HepG2 (cell line): ENCODE data around the gene MRPL34. TPM values are rescaled to one million over a fixed set of nuclear protein-coding genes. Genes with fewer than 3 reads are reported as not detected.
A peak's percentile ranks its signal among the peaks of the same experiment; 100 is the strongest.

Experiments
- ARNTL ChIP-seq: sonication (generic); formaldehyde crosslinking; IDR thresholded peaks from 2 replicates; pipeline ENCODE4 v1.4.0; 2020; ENCODE audit warnings: mild to moderate bottlenecking, missing genetic modification reagents
- GABPB1 ChIP-seq: IDR thresholded peaks from 2 replicates; pipeline ENCODE4 v1.6.1; 2016; ENCODE audit warnings: mild to moderate bottlenecking, missing genetic modification reagents, moderate library complexity, missing compliant biosample characterization
- MTA3 ChIP-seq: sonication (generic); formaldehyde crosslinking; IDR thresholded peaks from 2 replicates; pipeline ENCODE4 v1.4.0; 2020; ENCODE audit warnings: missing genetic modification reagents
- MXD4 ChIP-seq: IDR thresholded peaks from 2 replicates; pipeline ENCODE4 v1.6.1; 2016; ENCODE audit warnings: mild to moderate bottlenecking, missing biosample characterization, missing genetic modification reagents
- NAIF1 ChIP-seq: sonication (generic); formaldehyde crosslinking; IDR thresholded peaks from 2 replicates; pipeline ENCODE4 v1.5.0; 2020; ENCODE audit warnings: mild to moderate bottlenecking, missing genetic modification reagents, borderline replicate concordance
- NCOA2 ChIP-seq: sonication (generic); formaldehyde crosslinking; IDR thresholded peaks from 2 replicates; pipeline ENCODE4 v1.8.0; 2022; ENCODE audit warnings: inconsistent platforms
- RARG ChIP-seq: sonication (generic); formaldehyde crosslinking; IDR thresholded peaks from 2 replicates; pipeline ENCODE4 v1.4.0; 2020; ENCODE audit warnings: low read depth, mild to moderate bottlenecking, missing genetic modification reagents
- SAP130 ChIP-seq: IDR thresholded peaks from 2 replicates; pipeline ENCODE4 v1.6.1; 2016; ENCODE audit warnings: low read depth
- SIN3B ChIP-seq: fragments of 150-350 bp; IDR thresholded peaks from 2 replicates; pipeline ENCODE4 v1.6.1; 2014; ENCODE audit warnings: low read length
- XBP1 ChIP-seq: sonication (generic); formaldehyde crosslinking; IDR thresholded peaks from 2 replicates; pipeline ENCODE4 v1.5.0; 2020; ENCODE audit warnings: missing genetic modification reagents
- ZBTB20 ChIP-seq: sonication (generic); formaldehyde crosslinking; IDR thresholded peaks from 2 replicates; pipeline ENCODE4 v1.8.1; 2023; ENCODE audit warnings: missing genetic modification reagents, low read depth, mild to moderate bottlenecking, borderline replicate concordance
- ZFP41 ChIP-seq: sonication (generic); formaldehyde crosslinking; IDR thresholded peaks from 2 replicates; pipeline ENCODE4 v1.4.0; 2020; ENCODE audit warnings: mild to moderate bottlenecking, missing genetic modification reagents, borderline replicate concordance
- ZNF263 ChIP-seq: sonication (generic); formaldehyde crosslinking; IDR thresholded peaks from 2 replicates; pipeline ENCODE4 v1.4.0; 2020; ENCODE audit warnings: missing genetic modification reagents
- ZNF264 ChIP-seq: sonication (generic); formaldehyde crosslinking; IDR thresholded peaks from 2 replicates; pipeline ENCODE4 v1.4.0; 2020; ENCODE audit warnings: missing genetic modification reagents
- ZNF326 ChIP-seq: sonication (generic); formaldehyde crosslinking; IDR thresholded peaks from 2 replicates; pipeline ENCODE4 v1.4.0; 2020; ENCODE audit warnings: missing genetic modification reagents, borderline replicate concordance
- ZNF329 ChIP-seq: sonication (generic); formaldehyde crosslinking; IDR thresholded peaks from 2 replicates; pipeline ENCODE4 v1.9.0; 2021; ENCODE audit warnings: low read depth, mild to moderate bottlenecking, missing genetic modification reagents
- ZNF446 ChIP-seq: sonication (generic); formaldehyde crosslinking; IDR thresholded peaks from 2 replicates; pipeline ENCODE4 v1.5.0; 2020; ENCODE audit warnings: mild to moderate bottlenecking, missing genetic modification reagents
- ZNF530 ChIP-seq: sonication (generic); formaldehyde crosslinking; IDR thresholded peaks from 2 replicates; pipeline ENCODE4 v1.5.0; 2020; ENCODE audit warnings: low read depth, mild to moderate bottlenecking, missing genetic modification reagents
- ZNF546 ChIP-seq: sonication (generic); formaldehyde crosslinking; conservative IDR thresholded peaks from 2 replicates; pipeline ENCODE4 v1.8.1; 2023; ENCODE audit warnings: mild to moderate bottlenecking, missing genetic modification reagents
- ZNF709 ChIP-seq: sonication (generic); formaldehyde crosslinking; IDR thresholded peaks from 2 replicates; pipeline ENCODE4 v1.5.0; 2020; ENCODE audit warnings: mild to moderate bottlenecking, missing genetic modification reagents
- ZNF773 ChIP-seq: sonication (generic); formaldehyde crosslinking; IDR thresholded peaks from 2 replicates; pipeline ENCODE4 v1.4.0; 2020; ENCODE audit warnings: missing genetic modification reagents, borderline replicate concordance
- polyA plus RNA-seq, 8 experiments: library from polyadenylated mRNA; depleted of rRNA in 3 of 8; stranded (reverse) in 7 of 8; unstranded in 1 of 8; fragments of >200 nt; fragmentation: Illumina TruSeq in 4 of 8; extraction: Trizol in 4 of 8; gene quantifications; 2 replicates each; pipeline versions ENCODE4 v1.2.1 to v1.2.3, GENCODE V29; 2011 to 2016; ENCODE audit warnings: low read depth in 4 of 8, missing spikeins in 1 of 8, mixed read lengths in 1 of 8; ENCODE audit not compliant: insufficient read depth in 1 of 8
- total RNA-seq, 5 experiments: library from RNA; depleted of rRNA; stranded (reverse); fragments of >200 nt; fragmentation: Illumina TruSeq; extraction: Trizol; gene quantifications; 2 replicates each; pipeline ENCODE4 v1.2.3, GENCODE V29; 2016; ENCODE audit warnings: low read depth in 1 of 5
- TF ChIP-seq, protein P1 (sequence below): IDR thresholded peaks from 2 replicates; pipeline ENCODE4 v1.6.1; 2012; ENCODE audit warnings: inconsistent platforms
- TF ChIP-seq, protein P2 (sequence below): sonication (generic); formaldehyde crosslinking; IDR thresholded peaks from 2 replicates; pipeline ENCODE4 v1.4.0; 2020; ENCODE audit warnings: missing genetic modification reagents
- TF ChIP-seq, protein P3 (sequence below): IDR thresholded peaks from 2 replicates; pipeline ENCODE4 v1.6.1; 2016
- TF ChIP-seq, protein P4 (sequence below): sonication (generic); formaldehyde crosslinking; IDR thresholded peaks from 2 replicates; pipeline ENCODE4 v1.5.1; 2020; ENCODE audit warnings: missing genetic modification reagents, mild to moderate bottlenecking, borderline replicate concordance

The MRPL34 gene
- total and polyA plus RNA-seq, 2 of the 13 experiments (the other 11 are each of a cell fraction or from before 2014, with no cell fraction given) = 74.0 to 77.3 TPM

DNA sequence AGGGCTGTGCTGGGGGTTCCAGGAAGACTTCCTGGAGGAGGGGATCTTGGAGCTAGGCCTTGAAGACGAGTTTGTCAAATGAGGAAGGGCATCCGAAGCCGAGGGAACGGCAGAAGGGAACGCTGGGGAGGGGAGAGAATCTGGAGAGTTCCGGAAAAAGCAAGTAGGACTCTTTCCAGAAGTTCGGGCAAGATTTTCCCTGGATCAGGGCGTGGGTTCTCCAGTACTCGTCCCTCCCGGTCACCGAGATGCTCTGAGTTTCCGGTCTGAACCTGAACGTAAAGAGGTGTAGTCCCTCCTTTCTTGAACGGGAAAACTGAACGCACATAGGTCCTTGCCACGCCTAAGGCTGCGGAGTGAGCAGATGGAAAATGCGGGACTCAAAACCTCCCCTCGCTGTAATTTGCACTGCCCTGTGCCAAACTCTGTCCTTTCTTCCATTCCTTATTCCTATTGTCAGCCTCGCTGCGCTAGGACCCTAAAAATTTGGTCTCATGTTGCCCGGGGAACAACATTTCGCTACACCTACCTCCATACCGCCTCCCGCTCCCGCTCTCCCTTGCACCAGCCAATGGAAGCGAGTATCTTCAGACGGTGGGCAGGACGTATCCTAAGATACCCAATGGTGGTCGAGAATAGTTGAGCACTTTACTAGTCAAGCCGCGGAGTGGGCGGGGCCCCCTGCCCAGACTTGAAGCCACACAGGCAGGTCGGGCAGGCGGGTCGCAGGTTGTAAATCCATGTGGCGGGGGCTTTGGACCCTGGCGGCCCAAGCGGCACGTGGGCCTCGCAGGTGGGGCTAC is 31.4 kb downstream of the MRPL34 start, which contains the start of gene GTPBP3 (continued):
- TF ChIP-seq SIN3B (peak; percentile 83; the same call in 1 of the 2 replicates), ZNF263 (CRISPR knock-in tag) (peak; percentile 15; the same call in 1 of the 2 replicates), ZNF773 (CRISPR knock-in tag) (no peak), ARNTL (0 out of 2 replicates have a peak, but pooled peaks have one; percentile 28), ZNF264 (CRISPR knock-in tag) (0 out of 2 replicates have a peak, but pooled peaks have one; percentile 1), SAP130 (CRISPR knock-in tag) (peak; percentile 86), ZNF530 (CRISPR knock-in tag) (no peak), MXD4 (peak; percentile 36; the same call in 1 of the 2 replicates), ZBTB20 (CRISPR knock-in tag) (no peak), XBP1 (CRISPR knock-in tag) (no peak), GABPB1 (CRISPR knock-in tag) (peak; percentile 95), ZFP41 (CRISPR knock-in tag) (no peak), ZNF329 (CRISPR knock-in tag) (no peak), NAIF1 (CRISPR knock-in tag) (no peak; the same call in 1 of the 2 replicates), ZNF709 (peak; percentile 26; the same call in 1 of the 2 replicates), ZNF446 (CRISPR knock-in tag) (no peak), ZNF326 (CRISPR knock-in tag) (no peak), RARG (CRISPR knock-in tag) (no peak), ZNF546 (CRISPR knock-in tag) (no peak), NCOA2 (CRISPR knock-in tag) (no peak; the same call in 1 of the 2 replicates), MTA3 (CRISPR knock-in tag) (no peak)
- TF ChIP-seq, protein P1, sequence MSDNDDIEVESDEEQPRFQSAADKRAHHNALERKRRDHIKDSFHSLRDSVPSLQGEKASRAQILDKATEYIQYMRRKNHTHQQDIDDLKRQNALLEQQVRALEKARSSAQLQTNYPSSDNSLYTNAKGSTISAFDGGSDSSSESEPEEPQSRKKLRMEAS = peak; percentile 98
- TF ChIP-seq, protein P2, sequence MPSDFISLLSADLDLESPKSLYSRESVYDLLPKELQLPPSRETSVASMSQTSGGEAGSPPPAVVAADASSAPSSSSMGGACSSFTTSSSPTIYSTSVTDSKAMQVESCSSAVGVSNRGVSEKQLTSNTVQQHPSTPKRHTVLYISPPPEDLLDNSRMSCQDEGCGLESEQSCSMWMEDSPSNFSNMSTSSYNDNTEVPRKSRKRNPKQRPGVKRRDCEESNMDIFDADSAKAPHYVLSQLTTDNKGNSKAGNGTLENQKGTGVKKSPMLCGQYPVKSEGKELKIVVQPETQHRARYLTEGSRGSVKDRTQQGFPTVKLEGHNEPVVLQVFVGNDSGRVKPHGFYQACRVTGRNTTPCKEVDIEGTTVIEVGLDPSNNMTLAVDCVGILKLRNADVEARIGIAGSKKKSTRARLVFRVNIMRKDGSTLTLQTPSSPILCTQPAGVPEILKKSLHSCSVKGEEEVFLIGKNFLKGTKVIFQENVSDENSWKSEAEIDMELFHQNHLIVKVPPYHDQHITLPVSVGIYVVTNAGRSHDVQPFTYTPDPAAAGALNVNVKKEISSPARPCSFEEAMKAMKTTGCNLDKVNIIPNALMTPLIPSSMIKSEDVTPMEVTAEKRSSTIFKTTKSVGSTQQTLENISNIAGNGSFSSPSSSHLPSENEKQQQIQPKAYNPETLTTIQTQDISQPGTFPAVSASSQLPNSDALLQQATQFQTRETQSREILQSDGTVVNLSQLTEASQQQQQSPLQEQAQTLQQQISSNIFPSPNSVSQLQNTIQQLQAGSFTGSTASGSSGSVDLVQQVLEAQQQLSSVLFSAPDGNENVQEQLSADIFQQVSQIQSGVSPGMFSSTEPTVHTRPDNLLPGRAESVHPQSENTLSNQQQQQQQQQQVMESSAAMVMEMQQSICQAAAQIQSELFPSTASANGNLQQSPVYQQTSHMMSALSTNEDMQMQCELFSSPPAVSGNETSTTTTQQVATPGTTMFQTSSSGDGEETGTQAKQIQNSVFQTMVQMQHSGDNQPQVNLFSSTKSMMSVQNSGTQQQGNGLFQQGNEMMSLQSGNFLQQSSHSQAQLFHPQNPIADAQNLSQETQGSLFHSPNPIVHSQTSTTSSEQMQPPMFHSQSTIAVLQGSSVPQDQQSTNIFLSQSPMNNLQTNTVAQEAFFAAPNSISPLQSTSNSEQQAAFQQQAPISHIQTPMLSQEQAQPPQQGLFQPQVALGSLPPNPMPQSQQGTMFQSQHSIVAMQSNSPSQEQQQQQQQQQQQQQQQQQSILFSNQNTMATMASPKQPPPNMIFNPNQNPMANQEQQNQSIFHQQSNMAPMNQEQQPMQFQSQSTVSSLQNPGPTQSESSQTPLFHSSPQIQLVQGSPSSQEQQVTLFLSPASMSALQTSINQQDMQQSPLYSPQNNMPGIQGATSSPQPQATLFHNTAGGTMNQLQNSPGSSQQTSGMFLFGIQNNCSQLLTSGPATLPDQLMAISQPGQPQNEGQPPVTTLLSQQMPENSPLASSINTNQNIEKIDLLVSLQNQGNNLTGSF = 0 out of 2 replicates have a peak, but pooled peaks have one; percentile 46
- TF ChIP-seq, protein P3, sequence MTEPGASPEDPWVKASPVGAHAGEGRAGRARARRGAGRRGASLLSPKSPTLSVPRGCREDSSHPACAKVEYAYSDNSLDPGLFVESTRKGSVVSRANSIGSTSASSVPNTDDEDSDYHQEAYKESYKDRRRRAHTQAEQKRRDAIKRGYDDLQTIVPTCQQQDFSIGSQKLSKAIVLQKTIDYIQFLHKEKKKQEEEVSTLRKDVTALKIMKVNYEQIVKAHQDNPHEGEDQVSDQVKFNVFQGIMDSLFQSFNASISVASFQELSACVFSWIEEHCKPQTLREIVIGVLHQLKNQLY = no peak
- TF ChIP-seq, protein P4, sequence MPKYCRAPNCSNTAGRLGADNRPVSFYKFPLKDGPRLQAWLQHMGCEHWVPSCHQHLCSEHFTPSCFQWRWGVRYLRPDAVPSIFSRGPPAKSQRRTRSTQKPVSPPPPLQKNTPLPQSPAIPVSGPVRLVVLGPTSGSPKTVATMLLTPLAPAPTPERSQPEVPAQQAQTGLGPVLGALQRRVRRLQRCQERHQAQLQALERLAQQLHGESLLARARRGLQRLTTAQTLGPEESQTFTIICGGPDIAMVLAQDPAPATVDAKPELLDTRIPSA (CRISPR knock-in tag) = 0 out of 2 replicates have a peak, but pooled peaks have one; percentile 42
